ENCODE data around the gene DNAH3. TPM values are rescaled to one million over a fixed set of nuclear protein-coding genes. Genes with fewer than 3 reads are reported as not detected.
A peak's percentile ranks its signal among the peaks of the same experiment; 100 is the strongest.

The DNAH3 gene
- total and polyA plus RNA-seq, 2 of the 13 experiments (the other 11 are each of a cell fraction or from before 2014, with no cell fraction given): 0.07 to 0.08 TPM

- TF ChIP-seq ZNF318 (CRISPR knock-in tag; IDR thresholded peaks at IDR 0.05) (0 out of 2 replicates have a peak, but pooled peaks have one; percentile 47), KMT2B (CRISPR knock-in tag; IDR thresholded peaks at IDR 0.05) (no peak), ATF1 (CRISPR knock-in tag; IDR thresholded peaks at IDR 0.05) (no peak), SOX13 (IDR thresholded peaks at IDR 0.05) (no peak), SOX13 (CRISPR knock-in tag; conservative IDR thresholded peaks at IDR 0.05 in 1 of 2, IDR thresholded peaks at IDR 0.05 in 1 of 2) (peak in 1 of 2 experiments; percentile 65; a peak in 2 of 4 replicates), MEF2D (CRISPR knock-in tag; IDR thresholded peaks at IDR 0.05) (no peak), GLMP (CRISPR knock-in tag; IDR thresholded peaks at IDR 0.05; ENCODE audit: borderline replicate concordance) (no peak), ZBTB26 (CRISPR knock-in tag; IDR thresholded peaks at IDR 0.05; ENCODE audit: borderline replicate concordance) (no peak), RFX1 (IDR thresholded peaks at IDR 0.05) (no peak), CREBL2 (CRISPR knock-in tag; IDR thresholded peaks at IDR 0.05; ENCODE audit: borderline replicate concordance) (no peak), HNF4A (CRISPR knock-in tag; IDR thresholded peaks at IDR 0.05) (peak; percentile 77), MEIS1 (CRISPR knock-in tag; IDR thresholded peaks at IDR 0.05; ENCODE audit: borderline replicate concordance) (no peak), ARNT2 (CRISPR knock-in tag; IDR thresholded peaks at IDR 0.05; ENCODE audit: low read depth) (no peak), CEBPG (CRISPR knock-in tag; IDR thresholded peaks at IDR 0.05) (peak; percentile 73), NR2F1 (CRISPR knock-in tag; IDR thresholded peaks at IDR 0.05) (no peak), NPAS2 (CRISPR knock-in tag; IDR thresholded peaks at IDR 0.05; ENCODE audit: borderline replicate concordance) (no peak), SKI (IDR thresholded peaks at IDR 0.05; ENCODE audit: partially characterized antibody) (peak; percentile 59), ZNF552 (CRISPR knock-in tag; IDR thresholded peaks at IDR 0.05; ENCODE audit: borderline replicate concordance) (no peak), SIX1 (CRISPR knock-in tag; IDR thresholded peaks at IDR 0.05; ENCODE audit: borderline replicate concordance) (no peak), SMC3 (IDR thresholded peaks at IDR 0.05; ENCODE audit: low read length) (peak; percentile 23; the same call in 1 of the 2 replicates), POLR2A (IDR thresholded peaks at IDR 0.05; ENCODE audit: insufficient read depth in 1 of 2, low read depth in 2 of 2, low read length in 2 of 2) (no peak), TGIF2 (CRISPR knock-in tag; IDR thresholded peaks at IDR 0.05) (no peak)
These were observed 256.3 kb downstream of the DNAH3 start (continued) for GRCh38 chr16:20894388-20894787.

Data from HepG2 (cell line).